ENCODE data around the gene SMOC1. TPM values are rescaled to one million over a fixed set of nuclear protein-coding genes. Genes with fewer than 3 reads are reported as not detected.

The SMOC1 gene
- total and polyA plus RNA-seq, 2 donors = 0.19 to 0.71 TPM

DNA sequence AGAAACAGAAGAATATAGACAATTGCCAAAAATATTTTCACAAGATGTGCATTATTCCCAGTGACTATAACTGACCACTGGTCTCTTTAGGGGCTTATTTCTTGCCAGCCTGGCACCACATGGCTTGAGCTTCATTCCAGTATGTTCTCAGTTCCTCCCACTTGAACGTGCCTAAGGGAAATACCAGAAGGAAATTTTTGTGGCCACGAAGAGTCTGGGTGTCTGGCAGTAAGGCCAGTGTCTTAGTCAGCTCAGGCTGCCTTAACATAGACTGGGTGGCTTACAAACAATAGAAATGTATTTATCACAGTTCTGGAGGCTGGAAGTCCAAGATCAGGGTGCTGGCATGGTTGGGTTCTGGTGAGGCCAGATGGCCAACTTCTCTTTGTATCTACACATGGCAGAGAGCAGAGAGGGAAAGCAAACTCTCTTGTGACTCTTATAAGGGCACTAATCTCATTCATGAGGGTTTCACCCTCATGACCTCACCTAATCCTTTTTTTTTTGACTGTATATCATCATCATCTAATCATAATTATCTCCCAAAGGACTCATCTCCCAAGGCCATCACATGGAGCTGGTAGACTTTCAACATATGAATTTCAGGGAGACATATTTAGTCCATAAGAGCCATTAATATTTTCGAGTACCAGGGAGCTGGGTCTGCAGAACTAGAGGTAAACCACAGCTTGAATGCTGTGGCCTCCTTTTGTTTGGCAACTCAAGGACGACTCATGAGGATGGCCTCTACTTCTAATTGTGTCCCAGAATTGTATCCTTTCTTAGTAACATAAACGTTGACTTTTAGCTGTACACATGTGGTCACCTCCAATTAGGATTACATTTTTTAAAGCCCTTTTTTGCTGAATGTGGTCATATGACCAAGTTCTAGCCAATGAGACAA is 5.1 kb upstream of the SMOC1 start:
- no peak overlapping the region for H3K27ac ChIP-seq (ENCODE audit: low read depth in 1 of 2, low read length in 1 of 2)
- H3K27me3 ChIP-seq (ENCODE audit: control insufficient read depth in 2 of 2, insufficient read depth in 1 of 2, low read length in 1 of 2) = peaks cover 13 to 28% of the 10 kb centered on the region in 2 donors
- DNase-seq (ENCODE audit: low read depth in 6 of 9, low spot score in 9 of 9) = no peak
- H3K36me3 ChIP-seq (ENCODE audit: control insufficient read depth in 2 of 2, insufficient read depth in 2 of 2, low read length in 1 of 2) = no peaks in the 10 kb centered on the region
- no peaks in the 10 kb centered on the region for H3K4me1 ChIP-seq (ENCODE audit: control insufficient read depth in 2 of 2, insufficient read depth in 2 of 2, low read length in 2 of 2)
- H3K9me3 ChIP-seq (ENCODE audit: control insufficient read depth in 2 of 2, insufficient read depth in 1 of 2, low read length in 1 of 2) = no peaks in the 10 kb centered on the region
- 85% methylated on average over 5 of the region's 5 CpGs for WGBS
- no peak overlapping the region for H3K4me3 ChIP-seq (ENCODE audit: low read length in 2 of 2)

DNA sequence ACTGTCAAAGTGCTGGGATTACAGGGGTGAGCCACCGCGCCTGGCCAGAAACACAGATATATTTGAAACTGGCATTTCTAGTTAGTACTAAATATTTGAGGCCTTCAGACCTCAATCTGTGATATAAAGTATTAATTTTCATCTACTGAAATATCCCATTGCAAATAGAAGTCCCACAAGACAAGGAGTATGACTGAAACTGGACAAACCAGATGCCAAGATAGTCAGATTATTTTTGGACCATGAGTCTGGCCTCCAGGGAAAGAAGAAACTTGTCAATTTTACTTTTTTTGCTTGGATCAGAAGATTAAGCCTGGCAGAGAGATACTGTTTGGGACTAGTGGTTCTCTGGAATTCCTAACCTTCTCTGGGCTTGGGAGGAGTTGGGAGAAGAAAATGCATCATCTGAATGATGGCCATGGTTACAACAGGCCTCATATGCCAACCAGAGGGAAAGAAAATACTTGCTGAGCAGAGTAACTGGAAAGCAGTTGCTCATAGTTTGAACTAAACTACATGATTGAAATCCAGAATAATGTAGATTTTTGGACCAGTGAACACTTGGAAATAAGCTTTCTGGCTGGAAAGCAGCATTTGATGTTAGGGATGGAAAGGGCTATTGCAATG is 2.9 kb upstream of the SMOC1 start:
- Histone ChIP-seq H3K27me3 (ENCODE audit: control insufficient read depth in 2 of 2, insufficient read depth in 1 of 2, low read length in 1 of 2) (peaks cover 35 to 50% of the 10 kb centered on the region in 2 donors), H3K27ac (ENCODE audit: low read depth in 1 of 2, low read length in 1 of 2) (no peak overlapping the region), H3K4me3 (ENCODE audit: low read length in 2 of 2) (no peak overlapping the region), H3K36me3 (ENCODE audit: control insufficient read depth in 2 of 2, insufficient read depth in 2 of 2, low read length in 1 of 2) (no peaks in the 10 kb centered on the region), H3K4me1 (ENCODE audit: control insufficient read depth in 2 of 2, insufficient read depth in 2 of 2, low read length in 2 of 2) (no peaks in the 10 kb centered on the region), H3K9me3 (ENCODE audit: control insufficient read depth in 2 of 2, insufficient read depth in 1 of 2, low read length in 1 of 2) (no peaks in the 10 kb centered on the region)
- DNase-seq (ENCODE audit: low read depth in 6 of 9, low spot score in 9 of 9) = no peak
- 48% methylated on average over 2 of the region's 2 CpGs for WGBS

DNA sequence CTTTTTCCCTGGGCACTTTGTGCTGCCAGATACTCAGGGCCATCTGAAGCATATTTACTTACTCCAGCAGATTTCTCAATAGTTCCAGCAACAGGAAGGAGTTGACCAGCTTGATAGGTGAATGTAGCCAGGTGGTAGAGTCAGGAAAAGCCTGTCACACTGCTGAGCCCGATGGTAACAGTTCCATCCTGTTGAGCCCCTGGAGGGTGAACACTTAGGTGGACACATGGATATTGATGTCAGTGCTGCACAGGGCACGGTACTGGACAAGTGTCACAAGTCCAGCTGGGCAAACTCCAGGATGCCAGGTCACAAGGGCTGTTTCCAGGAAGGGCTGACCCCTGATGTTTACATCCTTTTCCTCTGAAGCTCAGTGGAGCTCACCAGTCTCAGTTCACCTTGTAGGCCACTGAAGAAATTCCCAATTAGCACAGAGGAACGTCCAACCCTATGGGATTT is 2.3 kb upstream of the SMOC1 start:
- no peak overlapping the region for H3K27ac ChIP-seq (ENCODE audit: low read depth in 1 of 2, low read length in 1 of 2)
- no peaks in the 10 kb centered on the region for H3K9me3 ChIP-seq (ENCODE audit: control insufficient read depth in 2 of 2, insufficient read depth in 1 of 2, low read length in 1 of 2)
- no peaks in the 10 kb centered on the region for H3K36me3 ChIP-seq (ENCODE audit: control insufficient read depth in 2 of 2, insufficient read depth in 2 of 2, low read length in 1 of 2)
- H3K4me1 ChIP-seq (ENCODE audit: control insufficient read depth in 2 of 2, insufficient read depth in 2 of 2, low read length in 2 of 2) = no peaks in the 10 kb centered on the region
- peaks cover 35 to 54% of the 10 kb centered on the region in 2 donors for H3K27me3 ChIP-seq (ENCODE audit: control insufficient read depth in 2 of 2, insufficient read depth in 1 of 2, low read length in 1 of 2)
- no peak for DNase-seq (ENCODE audit: low read depth in 6 of 9, low spot score in 9 of 9)
- WGBS = 65% methylated on average over 3 of the region's 3 CpGs
- H3K4me3 ChIP-seq (ENCODE audit: low read length in 2 of 2) = no peak overlapping the region

DNA sequence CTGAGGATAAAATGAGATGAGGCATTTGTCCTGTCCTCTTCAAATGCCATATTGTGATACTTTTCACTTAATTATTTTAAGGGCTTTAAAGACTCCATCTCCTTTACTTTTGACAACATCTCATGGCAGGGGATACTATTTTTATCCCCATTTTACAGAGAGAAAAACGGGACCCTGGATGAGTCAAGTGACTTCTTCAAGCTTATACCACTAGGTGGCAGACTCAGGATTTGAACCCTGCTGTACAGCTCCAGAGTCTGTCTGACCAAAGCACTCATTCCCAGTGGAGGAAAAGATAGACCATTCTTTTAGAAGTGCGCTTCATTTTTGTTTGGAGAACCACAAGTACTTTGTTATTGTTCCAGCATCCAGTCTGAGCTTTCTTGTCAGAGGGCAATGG is 1.7 kb upstream of the SMOC1 start:
- 45% methylated on average over 2 of the region's 2 CpGs for WGBS
- H3K9me3 ChIP-seq (ENCODE audit: control insufficient read depth in 2 of 2, insufficient read depth in 1 of 2, low read length in 1 of 2) = no peaks in the 10 kb centered on the region
- H3K27me3 ChIP-seq (ENCODE audit: control insufficient read depth in 2 of 2, insufficient read depth in 1 of 2, low read length in 1 of 2) = peaks cover 35 to 55% of the 10 kb centered on the region in 2 donors
- no peaks in the 10 kb centered on the region for H3K36me3 ChIP-seq (ENCODE audit: control insufficient read depth in 2 of 2, insufficient read depth in 2 of 2, low read length in 1 of 2)
- H3K27ac ChIP-seq (ENCODE audit: low read depth in 1 of 2, low read length in 1 of 2) = no peak overlapping the region
- no peak for DNase-seq (ENCODE audit: low read depth in 6 of 9, low spot score in 9 of 9)
- H3K4me3 ChIP-seq (ENCODE audit: low read length in 2 of 2) = no peak overlapping the region
- no peaks in the 10 kb centered on the region for H3K4me1 ChIP-seq (ENCODE audit: control insufficient read depth in 2 of 2, insufficient read depth in 2 of 2, low read length in 2 of 2)

DNA sequence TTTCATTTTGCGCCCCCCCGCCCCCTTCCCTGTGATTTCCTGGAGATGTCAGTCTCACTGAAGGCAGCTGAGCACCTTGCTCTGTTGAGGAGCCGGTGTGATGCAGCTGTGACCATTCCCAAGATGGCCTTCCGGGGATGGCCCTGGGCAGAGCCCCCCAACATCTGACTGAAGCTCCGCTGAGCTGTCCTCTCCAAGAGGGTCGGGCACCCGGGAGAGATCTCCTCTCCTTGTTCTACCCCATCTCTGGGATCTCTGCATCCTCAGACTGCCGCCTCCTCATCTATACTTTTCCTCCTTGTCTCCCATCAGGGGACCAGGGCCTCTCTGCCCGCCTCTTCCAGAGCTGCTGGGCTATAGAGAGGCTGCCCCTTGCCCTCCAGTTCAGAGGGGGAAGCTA is 965 bp upstream of the SMOC1 start:
- DNase-seq (ENCODE audit: low read depth in 6 of 9, low spot score in 9 of 9) = no peak
- no peaks in the 10 kb centered on the region for H3K36me3 ChIP-seq (ENCODE audit: control insufficient read depth in 2 of 2, insufficient read depth in 2 of 2, low read length in 1 of 2)
- H3K27me3 ChIP-seq (ENCODE audit: control insufficient read depth in 2 of 2, insufficient read depth in 1 of 2, low read length in 1 of 2) = peaks cover 35 to 57% of the 10 kb centered on the region in 2 donors
- H3K27ac ChIP-seq (ENCODE audit: low read depth in 1 of 2, low read length in 1 of 2) = no peak overlapping the region
- no peaks in the 10 kb centered on the region for H3K9me3 ChIP-seq (ENCODE audit: control insufficient read depth in 2 of 2, insufficient read depth in 1 of 2, low read length in 1 of 2)
- H3K4me3 ChIP-seq (ENCODE audit: low read length in 2 of 2) = no peak overlapping the region
- WGBS = 90% methylated on average over 9 of the region's 9 CpGs
- no peaks in the 10 kb centered on the region for H3K4me1 ChIP-seq (ENCODE audit: control insufficient read depth in 2 of 2, insufficient read depth in 2 of 2, low read length in 2 of 2)

DNA sequence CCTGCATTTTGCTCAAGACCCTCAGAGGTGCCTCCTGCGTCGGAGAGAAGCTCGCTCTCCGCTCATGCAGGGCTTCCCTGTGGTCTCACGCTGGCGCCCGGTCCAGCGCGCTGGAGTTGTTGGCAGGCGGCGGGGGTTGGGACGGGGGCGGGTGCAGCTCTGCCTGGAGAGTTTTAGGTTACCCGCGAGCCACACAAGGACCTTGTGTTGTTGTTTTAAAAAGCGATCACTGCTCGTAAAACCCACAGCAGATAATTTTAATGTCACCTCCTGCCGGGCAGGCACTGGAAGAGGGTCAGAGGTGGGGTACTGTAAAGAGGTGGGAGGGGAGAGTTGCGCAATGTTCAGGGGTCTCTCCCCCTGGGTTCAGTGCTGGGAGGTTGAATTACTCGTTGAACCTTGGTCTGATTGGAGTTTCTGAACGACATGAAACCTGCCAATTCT is 850 bp downstream of the SMOC1 start:
- Histone ChIP-seq H3K4me1 (ENCODE audit: control insufficient read depth in 2 of 2, insufficient read depth in 2 of 2, low read length in 2 of 2) (no peaks in the 10 kb centered on the region), H3K4me3 (ENCODE audit: low read length in 2 of 2) (no peak overlapping the region), H3K9me3 (ENCODE audit: control insufficient read depth in 2 of 2, insufficient read depth in 1 of 2, low read length in 1 of 2) (no peaks in the 10 kb centered on the region), H3K27ac (ENCODE audit: low read depth in 1 of 2, low read length in 1 of 2) (no peak overlapping the region), H3K27me3 (ENCODE audit: control insufficient read depth in 2 of 2, insufficient read depth in 1 of 2, low read length in 1 of 2) (peaks cover 35 to 57% of the 10 kb centered on the region in 2 donors), H3K36me3 (ENCODE audit: control insufficient read depth in 2 of 2, insufficient read depth in 2 of 2, low read length in 1 of 2) (no peaks in the 10 kb centered on the region)
- no peak for DNase-seq (ENCODE audit: low read depth in 6 of 9, low spot score in 9 of 9)
- 7% methylated on average over 21 of the region's 21 CpGs for whole genome bisulfite sequencing

DNA sequence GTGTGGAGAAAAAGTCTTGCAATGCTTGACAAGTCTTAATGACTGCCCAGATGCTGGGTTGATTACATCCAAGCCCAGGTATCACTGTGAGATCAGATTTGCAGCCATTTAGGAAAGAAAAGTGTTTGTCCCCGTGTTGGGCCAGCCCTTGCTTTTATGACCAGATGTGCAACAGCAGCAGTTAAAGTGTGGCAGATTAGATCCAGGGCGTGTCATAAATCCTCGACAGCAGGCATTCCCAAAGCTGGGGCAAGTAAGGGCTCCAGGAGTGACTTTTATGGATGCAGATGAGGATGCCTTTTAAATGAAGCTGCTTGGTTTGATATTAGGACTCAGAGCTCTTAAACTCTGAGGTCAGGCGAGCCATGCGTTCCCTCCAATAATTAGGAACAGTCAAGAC is 1.7 kb downstream of the SMOC1 start:
- no peaks in the 10 kb centered on the region for H3K36me3 ChIP-seq (ENCODE audit: control insufficient read depth in 2 of 2, insufficient read depth in 2 of 2, low read length in 1 of 2)
- H3K27me3 ChIP-seq (ENCODE audit: control insufficient read depth in 2 of 2, insufficient read depth in 1 of 2, low read length in 1 of 2) = peaks cover 35 to 57% of the 10 kb centered on the region in 2 donors
- no peaks in the 10 kb centered on the region for H3K9me3 ChIP-seq (ENCODE audit: control insufficient read depth in 2 of 2, insufficient read depth in 1 of 2, low read length in 1 of 2)
- no peaks in the 10 kb centered on the region for H3K4me1 ChIP-seq (ENCODE audit: control insufficient read depth in 2 of 2, insufficient read depth in 2 of 2, low read length in 2 of 2)
- no peak for DNase-seq (ENCODE audit: low read depth in 6 of 9, low spot score in 9 of 9)
- WGBS = 60% methylated on average over 5 of the region's 5 CpGs
- H3K4me3 ChIP-seq (ENCODE audit: low read length in 2 of 2) = no peak overlapping the region
- no peak overlapping the region for H3K27ac ChIP-seq (ENCODE audit: low read depth in 1 of 2, low read length in 1 of 2)

DNA sequence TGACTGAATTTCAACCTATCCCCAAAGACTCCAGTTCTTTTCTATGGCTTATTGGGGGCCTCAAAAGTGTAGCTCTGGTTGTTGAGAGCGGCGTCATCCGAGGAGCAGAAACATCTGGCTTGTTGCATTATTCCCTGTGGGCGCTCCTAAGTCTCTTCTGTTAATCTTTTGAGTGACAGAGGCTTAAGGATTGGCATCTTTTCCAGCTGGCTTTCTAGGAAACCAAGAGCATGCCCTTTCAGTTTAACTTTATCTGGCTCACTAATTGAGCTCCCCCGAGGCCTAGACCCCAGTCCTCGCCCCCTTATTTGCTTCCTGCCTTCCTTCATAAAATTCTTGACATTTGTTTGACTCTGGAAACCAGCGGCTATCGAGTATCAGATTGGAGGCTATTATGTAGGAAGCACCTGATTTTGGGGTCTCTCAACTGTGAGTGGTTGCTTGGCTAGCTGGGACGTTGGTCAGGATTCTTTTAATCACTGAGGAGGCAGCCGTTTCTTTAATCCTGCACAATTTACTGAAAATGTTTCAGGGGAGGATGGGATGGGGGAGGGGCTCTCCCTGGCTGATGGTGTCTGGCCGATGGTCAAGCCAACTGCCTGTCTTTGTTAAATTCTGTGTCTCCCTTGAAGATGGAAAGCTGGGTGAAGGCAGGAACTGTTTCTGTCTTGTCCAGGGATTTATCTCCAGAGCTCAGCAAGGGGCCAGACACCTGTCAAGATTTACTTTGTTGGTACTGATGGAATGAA is 3.1 kb downstream of the SMOC1 start:
- Histone ChIP-seq H3K27me3 (ENCODE audit: control insufficient read depth in 2 of 2, insufficient read depth in 1 of 2, low read length in 1 of 2) (peaks cover 34 to 50% of the 10 kb centered on the region in 2 donors), H3K4me3 (ENCODE audit: low read length in 2 of 2) (no peak overlapping the region), H3K4me1 (ENCODE audit: control insufficient read depth in 2 of 2, insufficient read depth in 2 of 2, low read length in 2 of 2) (no peaks in the 10 kb centered on the region), H3K36me3 (ENCODE audit: control insufficient read depth in 2 of 2, insufficient read depth in 2 of 2, low read length in 1 of 2) (no peaks in the 10 kb centered on the region), H3K27ac (ENCODE audit: low read depth in 1 of 2, low read length in 1 of 2) (no peak overlapping the region), H3K9me3 (ENCODE audit: control insufficient read depth in 2 of 2, insufficient read depth in 1 of 2, low read length in 1 of 2) (no peaks in the 10 kb centered on the region)
- WGBS = 79% methylated on average over 11 of the region's 11 CpGs
- no peak for DNase-seq (ENCODE audit: low read depth in 6 of 9, low spot score in 9 of 9)

DNA sequence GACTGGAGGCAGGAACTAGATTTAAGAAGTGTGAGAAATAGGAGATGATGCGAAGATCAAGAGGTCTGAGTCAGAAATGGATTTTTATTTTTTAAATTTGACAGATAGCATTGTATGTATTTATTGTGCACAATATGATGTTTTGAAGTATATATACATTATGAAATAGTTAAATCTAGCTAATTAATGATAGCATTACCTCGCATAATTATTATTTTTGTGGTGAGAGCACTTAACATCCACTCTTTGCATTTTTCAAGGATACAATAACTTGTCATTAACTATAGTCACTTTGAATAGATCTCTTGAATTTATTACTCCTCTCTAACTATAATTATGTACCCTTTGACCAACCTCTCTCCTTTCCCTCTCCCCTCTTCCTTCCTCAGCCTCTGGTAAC is 3.7 kb downstream of the SMOC1 start:
- Histone ChIP-seq H3K27ac (ENCODE audit: low read depth in 1 of 2, low read length in 1 of 2) (no peak overlapping the region), H3K27me3 (ENCODE audit: control insufficient read depth in 2 of 2, insufficient read depth in 1 of 2, low read length in 1 of 2) (peaks cover 34 to 46% of the 10 kb centered on the region in 2 donors), H3K4me3 (ENCODE audit: low read length in 2 of 2) (no peak overlapping the region), H3K9me3 (ENCODE audit: control insufficient read depth in 2 of 2, insufficient read depth in 1 of 2, low read length in 1 of 2) (no peaks in the 10 kb centered on the region), H3K4me1 (ENCODE audit: control insufficient read depth in 2 of 2, insufficient read depth in 2 of 2, low read length in 2 of 2) (no peaks in the 10 kb centered on the region), H3K36me3 (ENCODE audit: control insufficient read depth in 2 of 2, insufficient read depth in 2 of 2, low read length in 1 of 2) (no peaks in the 10 kb centered on the region)
- 92% methylated on average over 2 of the region's 2 CpGs for WGBS
- DNase-seq (ENCODE audit: low read depth in 6 of 9, low spot score in 9 of 9) = no peak

Data from thymus (tissue), 11 donors.